ENCODE results near the gene TUB.

DNA sequence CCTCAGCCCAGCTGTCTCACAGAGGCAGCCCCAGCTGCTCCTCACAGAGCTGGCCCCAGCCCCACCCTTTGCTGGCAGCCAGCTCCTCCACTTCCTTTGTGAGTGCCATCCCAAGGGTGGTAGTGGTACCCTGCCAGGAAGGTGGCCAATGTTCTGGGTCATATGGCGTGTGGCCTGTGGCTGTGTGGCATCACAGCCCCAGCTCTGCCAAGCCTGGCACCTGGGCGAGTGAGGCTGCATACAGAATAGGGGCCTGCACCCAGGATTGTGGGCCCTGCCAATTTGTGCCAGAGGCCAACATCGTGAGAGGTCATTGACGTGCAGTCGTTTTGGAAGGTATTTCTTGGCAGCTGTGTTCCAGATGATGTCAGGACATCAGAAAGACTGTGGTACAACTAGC, 10.7 kb downstream of the TUB start:
- TF ChIP-seq, protein P1, sequence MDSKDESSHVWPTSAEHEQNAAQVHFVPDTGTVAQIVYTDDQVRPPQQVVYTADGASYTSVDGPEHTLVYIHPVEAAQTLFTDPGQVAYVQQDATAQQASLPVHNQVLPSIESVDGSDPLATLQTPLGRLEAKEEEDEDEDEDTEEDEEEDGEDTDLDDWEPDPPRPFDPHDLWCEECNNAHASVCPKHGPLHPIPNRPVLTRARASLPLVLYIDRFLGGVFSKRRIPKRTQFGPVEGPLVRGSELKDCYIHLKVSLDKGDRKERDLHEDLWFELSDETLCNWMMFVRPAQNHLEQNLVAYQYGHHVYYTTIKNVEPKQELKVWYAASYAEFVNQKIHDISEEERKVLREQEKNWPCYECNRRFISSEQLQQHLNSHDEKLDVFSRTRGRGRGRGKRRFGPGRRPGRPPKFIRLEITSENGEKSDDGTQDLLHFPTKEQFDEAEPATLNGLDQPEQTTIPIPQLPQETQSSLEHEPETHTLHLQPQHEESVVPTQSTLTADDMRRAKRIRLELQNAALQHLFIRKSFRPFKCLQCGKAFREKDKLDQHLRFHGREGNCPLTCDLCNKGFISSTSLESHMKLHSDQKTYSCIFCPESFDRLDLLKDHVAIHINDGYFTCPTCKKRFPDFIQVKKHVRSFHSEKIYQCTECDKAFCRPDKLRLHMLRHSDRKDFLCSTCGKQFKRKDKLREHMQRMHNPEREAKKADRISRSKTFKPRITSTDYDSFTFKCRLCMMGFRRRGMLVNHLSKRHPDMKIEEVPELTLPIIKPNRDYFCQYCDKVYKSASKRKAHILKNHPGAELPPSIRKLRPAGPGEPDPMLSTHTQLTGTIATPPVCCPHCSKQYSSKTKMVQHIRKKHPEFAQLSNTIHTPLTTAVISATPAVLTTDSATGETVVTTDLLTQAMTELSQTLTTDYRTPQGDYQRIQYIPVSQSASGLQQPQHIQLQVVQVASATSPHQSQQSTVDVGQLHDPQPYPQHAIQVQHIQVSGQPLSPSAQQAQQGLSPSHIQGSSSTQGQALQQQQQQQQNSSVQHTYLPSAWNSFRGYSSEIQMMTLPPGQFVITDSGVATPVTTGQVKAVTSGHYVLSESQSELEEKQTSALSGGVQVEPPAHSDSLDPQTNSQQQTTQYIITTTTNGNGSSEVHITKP (tag by site-specific recombination; IDR thresholded peaks at IDR 0.05): no peak
- no peak for TF ChIP-seq ZNF112 (tag by site-specific recombination; IDR thresholded peaks at IDR 0.05)
- no peak for TF ChIP-seq ZNF791 (tag by site-specific recombination; IDR thresholded peaks at IDR 0.05)
- TF ChIP-seq, protein P2, sequence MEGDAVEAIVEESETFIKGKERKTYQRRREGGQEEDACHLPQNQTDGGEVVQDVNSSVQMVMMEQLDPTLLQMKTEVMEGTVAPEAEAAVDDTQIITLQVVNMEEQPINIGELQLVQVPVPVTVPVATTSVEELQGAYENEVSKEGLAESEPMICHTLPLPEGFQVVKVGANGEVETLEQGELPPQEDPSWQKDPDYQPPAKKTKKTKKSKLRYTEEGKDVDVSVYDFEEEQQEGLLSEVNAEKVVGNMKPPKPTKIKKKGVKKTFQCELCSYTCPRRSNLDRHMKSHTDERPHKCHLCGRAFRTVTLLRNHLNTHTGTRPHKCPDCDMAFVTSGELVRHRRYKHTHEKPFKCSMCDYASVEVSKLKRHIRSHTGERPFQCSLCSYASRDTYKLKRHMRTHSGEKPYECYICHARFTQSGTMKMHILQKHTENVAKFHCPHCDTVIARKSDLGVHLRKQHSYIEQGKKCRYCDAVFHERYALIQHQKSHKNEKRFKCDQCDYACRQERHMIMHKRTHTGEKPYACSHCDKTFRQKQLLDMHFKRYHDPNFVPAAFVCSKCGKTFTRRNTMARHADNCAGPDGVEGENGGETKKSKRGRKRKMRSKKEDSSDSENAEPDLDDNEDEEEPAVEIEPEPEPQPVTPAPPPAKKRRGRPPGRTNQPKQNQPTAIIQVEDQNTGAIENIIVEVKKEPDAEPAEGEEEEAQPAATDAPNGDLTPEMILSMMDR (tag by site-specific recombination; IDR thresholded peaks at IDR 0.05): no peak
- no peak for TF ChIP-seq ZNF133 (tag by site-specific recombination; IDR thresholded peaks at IDR 0.05)
- TF ChIP-seq TCF7L2 (IDR thresholded peaks at IDR 0.05; ENCODE audit: borderline replicate concordance, low read depth, low read length): no peak
- TF ChIP-seq ZNF555 (tag by site-specific recombination; conservative IDR thresholded peaks at IDR 0.05): no peak
- TF ChIP-seq ZNF548 (tag by site-specific recombination; IDR thresholded peaks at IDR 0.05): no peak
- TF ChIP-seq MZF1 (tag by site-specific recombination; IDR thresholded peaks at IDR 0.05; ENCODE audit: borderline replicate concordance): no peak
